Spleen (tissue), 11 donors: ENCODE data around the gene C10orf90. TPM values are rescaled to one million over a fixed set of nuclear protein-coding genes. Genes with fewer than 3 reads are reported as not detected.

Source experiments
- DNase-seq: peaks from one replicate; pipeline ENCODE4 v3.0.0-alpha.2; 2020
- H3K27ac ChIP-seq, 8 donors: fragments of 200-600 bp; sonication (generic) in 7 of 8; 1 replicate in 4 of 8; 2 replicates in 4 of 8; pipeline versions ENCODE4 v1.5.0 to v1.8.0; 2016 to 2021; ENCODE audit warnings: inconsistent platforms in 4 of 8, mild to moderate bottlenecking in 4 of 8, moderate library complexity in 1 of 8
- H3K27me3 ChIP-seq, 7 donors: fragments of 200-600 bp; sonication (generic) in 6 of 7; replicated peaks in 1 of 7; 1 replicate in 4 of 7; 2 replicates in 3 of 7; pipeline versions ENCODE4 v1.5.0 to v1.8.0; 2016 to 2021; ENCODE audit warnings: inconsistent platforms in 3 of 7, mild to moderate bottlenecking in 1 of 7
- H3K36me3 ChIP-seq, 6 donors: fragments of 200-600 bp; sonication (generic) in 5 of 6; 1 replicate in 4 of 6; 2 replicates in 2 of 6; pipeline versions ENCODE4 v1.5.0 to v1.8.0; 2016 to 2021; ENCODE audit warnings: inconsistent platforms in 2 of 6
- H3K4me1 ChIP-seq, 6 donors: fragments of 200-600 bp; sonication (generic) in 5 of 6; 1 replicate in 3 of 6; 2 replicates in 3 of 6; pipeline versions ENCODE4 v1.5.0 to v1.8.0; 2016 to 2021; ENCODE audit warnings: inconsistent platforms in 3 of 6
- H3K4me3 ChIP-seq, 8 donors: fragments of 200-600 bp; sonication (generic) in 7 of 8; 1 replicate in 4 of 8; 2 replicates in 4 of 8; pipeline versions ENCODE4 v1.5.0 to v1.8.0; 2016 to 2021; ENCODE audit warnings: inconsistent platforms in 4 of 8, mild to moderate bottlenecking in 4 of 8, moderate library complexity in 2 of 8
- H3K9me3 ChIP-seq, 8 donors: fragments of 200-600 bp; sonication (generic) in 7 of 8; 1 replicate in 4 of 8; 2 replicates in 4 of 8; pipeline versions ENCODE4 v1.5.0 to v1.8.0; 2016 to 2021; ENCODE audit warnings: inconsistent platforms in 4 of 8
- POLR2A ChIP-seq, 3 donors: fragments of 450-650 bp; IDR thresholded peaks; one replicate each; pipeline ENCODE4 v1.5.1; 2017; ENCODE audit warnings: antibody characterized with exemption in 3 of 3, mild to moderate bottlenecking in 1 of 3
- POLR2AphosphoS5 ChIP-seq, 3 donors: sonication (generic); formaldehyde crosslinking; IDR thresholded peaks; one replicate each; pipeline ENCODE4 v1.5.1; 2017; ENCODE audit warnings: antibody characterized with exemption in 3 of 3
- WGBS, 5 donors: extraction: QIAGEN DNeasy Blood & Tissue Kit in 3 of 5; methylation state at CpG; one replicate each; pipeline versions ENCODE4 v1.1.5 to v1.1.7; 2013 to 2018; 5-methylcytosine and 5-hydroxymethylcytosine counted together
- intact Hi-C: fragments of 100-400 bp; cut with DNase I; formaldehyde crosslinking; loops from one replicate; pipeline ENCODE4 v1.15.0; 2023; ENCODE audit warnings: low total_unique reads
- polyA plus RNA-seq, 3 donors: library from polyadenylated mRNA; stranded (reverse); fragments of 200-250 nt; gene quantifications; one replicate each; pipeline ENCODE4 v1.2.1, GENCODE V29; 2013
- total RNA-seq, 7 donors: library from RNA; depleted of rRNA in 3 of 7; stranded (reverse); fragments of >200 nt in 3 of 7; fragmentation: NEBNext Ultra II Directional in 4 of 7; extraction: Animal tissue kit (Norgen Biotek cat#: 25700) in 4 of 7; gene quantifications; one replicate each; pipeline versions ENCODE4 v1.1.0 to v1.2.1, GENCODE V29; 2016 to 2021
- TF ChIP-seq, protein P1 (sequence below), 11 experiments: fragments of 200-600 bp in 7 of 11; fragments of 450-650 bp in 4 of 11; sonication (generic) in 4 of 11; IDR thresholded peaks in 8 of 11; conservative IDR thresholded peaks in 3 of 11; 1 replicate in 7 of 11; 2 replicates in 4 of 11; pipeline versions ENCODE4 v1.4.0 to v1.8.0; 2016 to 2021; ENCODE audit warnings: antibody characterized with exemption in 11 of 11, inconsistent platforms in 4 of 11, mild to moderate bottlenecking in 1 of 11
- donor health status: healthy with polysubstance abuse.
- donor health status: DM: no; HTN: no; CAD: no; lungs with moderate emphysema.
- donor health status: DM: no; HTN: no; CAD: no.
- donor health status: Bipolar disorder and iron deficiency.
- donor health status: healthy.
- donor health status: DM: no; HTN: no; CAD: no.
- donor health status: DM: yes; HTN: yes; CAD: no.

The C10orf90 gene
- total and polyA plus RNA-seq, 10 donors, result 0.05 to 0.06 TPM; not detected in 8

- TF ChIP-seq POLR2A (IDR thresholded peaks at IDR 0.05) (no peak), POLR2AphosphoS5 (IDR thresholded peaks at IDR 0.05) (no peak)
- TF ChIP-seq, protein P1, sequence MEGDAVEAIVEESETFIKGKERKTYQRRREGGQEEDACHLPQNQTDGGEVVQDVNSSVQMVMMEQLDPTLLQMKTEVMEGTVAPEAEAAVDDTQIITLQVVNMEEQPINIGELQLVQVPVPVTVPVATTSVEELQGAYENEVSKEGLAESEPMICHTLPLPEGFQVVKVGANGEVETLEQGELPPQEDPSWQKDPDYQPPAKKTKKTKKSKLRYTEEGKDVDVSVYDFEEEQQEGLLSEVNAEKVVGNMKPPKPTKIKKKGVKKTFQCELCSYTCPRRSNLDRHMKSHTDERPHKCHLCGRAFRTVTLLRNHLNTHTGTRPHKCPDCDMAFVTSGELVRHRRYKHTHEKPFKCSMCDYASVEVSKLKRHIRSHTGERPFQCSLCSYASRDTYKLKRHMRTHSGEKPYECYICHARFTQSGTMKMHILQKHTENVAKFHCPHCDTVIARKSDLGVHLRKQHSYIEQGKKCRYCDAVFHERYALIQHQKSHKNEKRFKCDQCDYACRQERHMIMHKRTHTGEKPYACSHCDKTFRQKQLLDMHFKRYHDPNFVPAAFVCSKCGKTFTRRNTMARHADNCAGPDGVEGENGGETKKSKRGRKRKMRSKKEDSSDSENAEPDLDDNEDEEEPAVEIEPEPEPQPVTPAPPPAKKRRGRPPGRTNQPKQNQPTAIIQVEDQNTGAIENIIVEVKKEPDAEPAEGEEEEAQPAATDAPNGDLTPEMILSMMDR (IDR thresholded peaks at IDR 0.05 in 8 of 11, conservative IDR thresholded peaks at IDR 0.05 in 3 of 11), result no peak
- Histone ChIP-seq H3K4me3 (no peak overlapping the region), H3K27me3 (peaks cover 0 to 14% (median 0%) of the 10 kb centered on the region in 7 donors), H3K36me3 (no peaks in the 10 kb centered on the region), H3K9me3 (no peaks in the 10 kb centered on the region), H3K27ac (no peak overlapping the region), H3K4me1 (no peaks in the 10 kb centered on the region)
- no peak for DNase-seq
- intact Hi-C loops, result no loop called here
- WGBS, 5 donors, result 76 to 85% (median 80%) methylated on average over 6 of the region's 6 CpGs
These were observed 4.4 kb upstream of the C10orf90 start for GRCh38 chr10:126674741-126675515.

GRCh38 chr10:126673565-126673964 is 3.1 kb upstream of the C10orf90 start:
- no peak for DNase-seq
- H3K4me1 ChIP-seq, result no peaks in the 10 kb centered on the region
- no peaks in the 10 kb centered on the region for H3K36me3 ChIP-seq
- no peak overlapping the region for H3K4me3 ChIP-seq
- H3K9me3 ChIP-seq, result no peaks in the 10 kb centered on the region
- intact Hi-C loops, result no loop called here
- H3K27me3 ChIP-seq, result peaks cover 0 to 14% (median 0%) of the 10 kb centered on the region in 7 donors
- WGBS, 5 donors, result 81 to 93% (median 84%) methylated on average over 3 of the region's 3 CpGs
- TF ChIP-seq POLR2A (IDR thresholded peaks at IDR 0.05) (no peak), POLR2AphosphoS5 (IDR thresholded peaks at IDR 0.05) (no peak)
- TF ChIP-seq, protein P1 (IDR thresholded peaks at IDR 0.05 in 8 of 11, conservative IDR thresholded peaks at IDR 0.05 in 3 of 11), result no peak
- no peak overlapping the region for H3K27ac ChIP-seq

DNA sequence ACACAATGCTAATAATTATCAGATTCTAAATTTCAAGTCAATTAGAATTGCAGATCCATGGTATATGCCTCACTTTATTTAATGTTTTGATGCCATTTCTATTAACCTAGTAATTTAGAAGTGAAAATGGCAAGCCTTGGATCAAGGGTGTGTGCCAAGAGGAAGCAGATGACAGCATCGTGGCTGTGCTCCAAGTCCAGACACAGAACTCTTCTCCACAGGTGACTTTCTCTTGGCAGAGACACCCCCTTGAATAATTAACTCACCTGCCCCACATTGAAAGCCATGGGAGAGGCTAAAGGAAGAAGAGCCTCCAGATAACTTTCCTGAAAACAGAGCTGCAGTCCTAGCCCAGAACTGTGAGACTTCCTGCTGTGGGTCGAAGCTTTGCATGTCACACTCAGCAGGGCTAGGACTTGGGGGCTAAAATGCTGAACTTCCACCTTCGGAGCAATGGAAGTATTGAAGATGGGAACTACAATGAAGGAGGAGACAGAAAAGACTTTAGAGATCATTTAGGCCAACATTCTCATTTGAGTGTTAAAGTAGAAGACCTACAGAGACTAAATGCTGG is 996 bp upstream of the C10orf90 start:
- intact Hi-C loops, result no loop called here
- H3K27ac ChIP-seq, result no peak overlapping the region
- no peaks in the 10 kb centered on the region for H3K36me3 ChIP-seq
- no peaks in the 10 kb centered on the region for H3K9me3 ChIP-seq
- peaks cover 0 to 11% (median 0%) of the 10 kb centered on the region in 7 donors for H3K27me3 ChIP-seq
- H3K4me3 ChIP-seq, result no peak overlapping the region
- DNase-seq, result no peak
- 52 to 70% (median 58%) methylated on average over 3 of the region's 3 CpGs for WGBS, 5 donors
- no peaks in the 10 kb centered on the region for H3K4me1 ChIP-seq
- TF ChIP-seq POLR2A (IDR thresholded peaks at IDR 0.05) (no peak), POLR2AphosphoS5 (IDR thresholded peaks at IDR 0.05) (no peak)
- TF ChIP-seq, protein P1 (IDR thresholded peaks at IDR 0.05 in 8 of 11, conservative IDR thresholded peaks at IDR 0.05 in 3 of 11), result no peak

- no peak overlapping the region for H3K27ac ChIP-seq
- H3K27me3 ChIP-seq, result peaks cover 0 to 11% (median 0%) of the 10 kb centered on the region in 7 donors
- H3K4me1 ChIP-seq, result no peaks in the 10 kb centered on the region
- H3K36me3 ChIP-seq, result no peaks in the 10 kb centered on the region
- no peaks in the 10 kb centered on the region for H3K9me3 ChIP-seq
- TF ChIP-seq POLR2AphosphoS5 (IDR thresholded peaks at IDR 0.05), result no peak
- no peak for TF ChIP-seq POLR2A (IDR thresholded peaks at IDR 0.05)
- TF ChIP-seq, protein P1 (IDR thresholded peaks at IDR 0.05 in 8 of 11, conservative IDR thresholded peaks at IDR 0.05 in 3 of 11), result no peak
- WGBS, 5 donors, result 54 to 63% (median 59%) methylated on average over 7 of the region's 7 CpGs
- H3K4me3 ChIP-seq, result no peak overlapping the region
- intact Hi-C loops, result no loop called here
- DNase-seq, result no peak
These were observed 385 bp upstream of the C10orf90 start for GRCh38 chr10:126670895-126671261.
